Neural cell (in vitro differentiated cells): Measurements from ENCODE around the gene LMF2.

ENCODE experiments used
- CTCF ChIP-seq: fragments of 450-650 bp; IDR thresholded peaks from 2 replicates; pipeline ENCODE4 v1.5.1; 2014; ENCODE audit warnings: antibody characterized with exemption, mild to moderate bottlenecking, moderate library complexity; ENCODE audit not compliant: poor library complexity, severe bottlenecking
- POLR2AphosphoS5 ChIP-seq: IDR thresholded peaks from 2 replicates; pipeline ENCODE4 v1.6.1; 2012
- SMC3 ChIP-seq: fragments of 450-650 bp; conservative IDR thresholded peaks from 2 replicates; pipeline ENCODE4 v1.6.1; 2014; ENCODE audit warnings: antibody characterized with exemption, mild to moderate bottlenecking, moderate library complexity; ENCODE audit not compliant: poor library complexity
- TAF1 ChIP-seq: IDR thresholded peaks from 2 replicates; pipeline ENCODE4 v1.6.1; 2012; ENCODE audit warnings: low read depth

DNA sequence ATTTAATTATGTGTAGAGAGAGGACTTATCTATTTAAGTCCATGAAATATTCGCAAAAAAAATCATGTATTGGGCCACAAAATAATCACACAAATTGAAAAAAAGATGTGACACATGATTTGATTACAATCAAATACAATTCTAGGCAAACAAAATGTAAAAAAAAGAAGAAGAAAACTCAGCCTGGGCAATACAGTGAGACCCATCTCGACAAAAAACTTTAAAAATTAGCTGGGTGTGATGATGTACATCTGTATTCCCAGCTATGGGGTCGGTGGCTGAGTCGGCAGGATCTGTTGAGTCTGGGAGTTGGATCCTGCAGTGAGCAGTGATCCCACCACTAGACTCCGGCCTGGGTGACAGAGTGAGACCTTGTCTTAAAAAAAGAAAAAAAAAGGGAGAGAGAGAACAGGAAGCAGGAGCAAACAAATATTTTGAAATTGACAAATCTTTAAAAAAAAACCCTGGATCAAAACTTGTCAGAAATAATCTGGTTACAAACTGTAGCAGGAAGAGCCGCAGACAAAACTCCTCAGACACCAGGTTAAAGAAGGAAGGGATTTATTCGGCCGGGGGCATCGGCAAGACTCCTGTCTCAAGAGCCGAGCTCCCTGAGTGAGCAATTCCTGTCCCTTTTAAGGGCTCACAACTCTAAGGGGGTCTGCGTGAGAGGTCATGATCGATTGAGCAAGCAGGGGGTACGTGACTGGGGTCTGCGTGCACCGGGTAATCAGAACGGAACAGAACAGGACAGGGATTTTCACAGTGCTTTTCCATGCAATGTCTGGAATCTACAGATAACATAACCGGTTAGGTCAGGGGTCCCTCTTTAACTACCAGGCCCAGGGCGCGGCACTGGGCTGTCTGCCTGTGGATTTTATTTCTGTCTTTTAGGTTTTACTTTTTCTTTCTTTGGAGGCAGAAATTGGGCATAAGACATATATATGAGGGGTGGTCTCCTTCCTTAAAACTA lies 25.6 kb upstream of the LMF2 start:
- no peak for TF ChIP-seq SMC3
- TF ChIP-seq CTCF: no peak
- no peak for TF ChIP-seq POLR2AphosphoS5
- no peak for TF ChIP-seq TAF1
